ACC112 (cell line): ENCODE measurements around the gene C19orf47.

Experiments used
- H2AFZ ChIP-seq: fragments of 200-600 bp; sonication (generic); one replicate; pipeline ENCODE4 v1.6.0; 2017; ENCODE audit warnings: antibody characterized with exemption, low read length; ENCODE audit not compliant: unreplicated experiment
- H3K27ac ChIP-seq: fragments of 200-600 bp; sonication (generic); 2 replicates; pipeline ENCODE4 v1.5.1; 2014; ENCODE audit warnings: low read depth, mild to moderate bottlenecking, antibody characterized with exemption, low read length, moderate library complexity
- H3K27me3 ChIP-seq: fragments of 200-600 bp; sonication (generic); 2 replicates; pipeline ENCODE4 v1.6.1; 2014; ENCODE audit warnings: mild to moderate bottlenecking, antibody characterized with exemption, low read length, moderate library complexity, mixed read lengths; ENCODE audit not compliant: insufficient read depth
- H3K36me3 ChIP-seq: fragments of 200-600 bp; sonication (generic); 2 replicates; pipeline ENCODE4 v1.6.1; 2016; ENCODE audit warnings: mild to moderate bottlenecking, antibody characterized with exemption, low read length, moderate library complexity, mixed read lengths; ENCODE audit not compliant: insufficient read depth
- H3K4me1 ChIP-seq: fragments of 200-600 bp; sonication (generic); one replicate; pipeline ENCODE4 v1.6.1; 2016; ENCODE audit warnings: low read length, mixed read lengths; ENCODE audit not compliant: insufficient read depth, unreplicated experiment, control insufficient read depth
- H3K4me3 ChIP-seq: fragments of 200-600 bp; sonication (generic); 2 replicates; pipeline ENCODE4 v1.5.1; 2014; ENCODE audit warnings: mild to moderate bottlenecking, low read depth, low read length
- H3K79me2 ChIP-seq: fragments of 200-600 bp; sonication (generic); one replicate; pipeline ENCODE4 v1.6.0; 2016; ENCODE audit warnings: low read length; ENCODE audit not compliant: control insufficient read depth, unreplicated experiment, insufficient read depth

C19orf47 gene

GRCh38 chr19:40279761-40280607 lies 68.2 kb downstream of the C19orf47 start:
- H3K36me3 ChIP-seq = no peaks in the 10 kb centered on the region
- peaks cover 81% of the 10 kb centered on the region for H3K79me2 ChIP-seq
- H3K4me3 ChIP-seq = no peak overlapping the region
- H3K4me1 ChIP-seq = peaks cover 6% of the 10 kb centered on the region
- H3K27ac ChIP-seq = no peak overlapping the region
- no peaks in the 10 kb centered on the region for H3K27me3 ChIP-seq
- H2AFZ ChIP-seq = no peak overlapping the region

GRCh38 chr19:40279120-40279551 lies 69.1 kb downstream of the C19orf47 start:
- H3K4me3 ChIP-seq = no peak overlapping the region
- H3K4me1 ChIP-seq = peaks cover 6% of the 10 kb centered on the region
- peaks cover 79% of the 10 kb centered on the region for H3K79me2 ChIP-seq
- no peak overlapping the region for H3K27ac ChIP-seq
- no peaks in the 10 kb centered on the region for H3K36me3 ChIP-seq
- H3K27me3 ChIP-seq = no peaks in the 10 kb centered on the region
- H2AFZ ChIP-seq = no peak overlapping the region

GRCh38 chr19:40278361-40279035 lies 69.7 kb downstream of the C19orf47 start:
- Histone ChIP-seq H2AFZ (no peak overlapping the region), H3K36me3 (no peaks in the 10 kb centered on the region), H3K27ac (no peak overlapping the region), H3K4me1 (peaks cover 3% of the 10 kb centered on the region), H3K79me2 (peaks cover 75% of the 10 kb centered on the region), H3K27me3 (no peaks in the 10 kb centered on the region), H3K4me3 (no peak overlapping the region)

- Histone ChIP-seq H3K27me3 (no peaks in the 10 kb centered on the region), H3K4me1 (no peaks in the 10 kb centered on the region), H3K4me3 (no peak overlapping the region), H3K79me2 (peaks cover 68% of the 10 kb centered on the region), H3K27ac (no peak overlapping the region), H3K36me3 (no peaks in the 10 kb centered on the region), H2AFZ (no peak overlapping the region)
These were observed 70.7 kb downstream of the C19orf47 start for GRCh38 chr19:40277356-40278059.

- Histone ChIP-seq H3K36me3 (no peaks in the 10 kb centered on the region), H3K4me3 (no peak overlapping the region), H3K4me1 (no peaks in the 10 kb centered on the region), H3K79me2 (peaks cover 52% of the 10 kb centered on the region), H3K27ac (no peak overlapping the region), H2AFZ (no peak overlapping the region), H3K27me3 (no peaks in the 10 kb centered on the region)
These were observed 73.3 kb downstream of the C19orf47 start for GRCh38 chr19:40274585-40275544.

GRCh38 chr19:40273469-40274360 lies 74.5 kb downstream of the C19orf47 start:
- Histone ChIP-seq H3K79me2 (peaks cover 48% of the 10 kb centered on the region), H3K4me1 (no peaks in the 10 kb centered on the region), H3K27me3 (no peaks in the 10 kb centered on the region), H3K4me3 (no peak overlapping the region), H2AFZ (no peak overlapping the region), H3K27ac (no peak overlapping the region), H3K36me3 (no peaks in the 10 kb centered on the region)

- Histone ChIP-seq H3K27me3 (no peaks in the 10 kb centered on the region), H3K27ac (no peak overlapping the region), H3K4me3 (no peak overlapping the region), H2AFZ (no peak overlapping the region), H3K4me1 (no peaks in the 10 kb centered on the region), H3K79me2 (peaks cover 40% of the 10 kb centered on the region), H3K36me3 (no peaks in the 10 kb centered on the region)
These were observed 75.9 kb downstream of the C19orf47 start for GRCh38 chr19:40272261-40272660.

- no peaks in the 10 kb centered on the region for H3K4me1 ChIP-seq
- no peak overlapping the region for H3K4me3 ChIP-seq
- no peak overlapping the region for H3K27ac ChIP-seq
- H3K27me3 ChIP-seq = no peaks in the 10 kb centered on the region
- no peak overlapping the region for H2AFZ ChIP-seq
- peaks cover 38% of the 10 kb centered on the region for H3K79me2 ChIP-seq
- no peaks in the 10 kb centered on the region for H3K36me3 ChIP-seq
These were observed 76.5 kb downstream of the C19orf47 start for GRCh38 chr19:40271706-40272105.

- Histone ChIP-seq H3K79me2 (peaks cover 36% of the 10 kb centered on the region), H3K4me1 (no peaks in the 10 kb centered on the region)
These were observed 77.7 kb downstream of the C19orf47 start for GRCh38 chr19:40270362-40271089.

More at GRCh38 chr19:40270362-40271089, 77.7 kb downstream of the C19orf47 start:
- Histone ChIP-seq H3K27me3 (no peaks in the 10 kb centered on the region), H3K4me3 (no peak overlapping the region), H3K27ac (no peak overlapping the region), H3K36me3 (no peaks in the 10 kb centered on the region), H2AFZ (no peak overlapping the region)
